HCT116 (cell line): Measurements from ENCODE around the gene CPS1. TPM values are rescaled to one million over a fixed set of nuclear protein-coding genes. Genes with fewer than 3 reads are reported as not detected.

ENCODE experiments used
- ATAC-seq: fragments of 200-7000 bp; cut with Tn5 transposase; 2 replicates; pipeline ENCODE4 v1.9.1; 2020; ENCODE audit warnings: mild to moderate bottlenecking, moderate library complexity
- BruUV-seq: library from RNA; stranded (reverse); fragments of 400-500 nt; replicated peaks from 2 replicates; lab custom pipeline; 2021; lab: Mats Ljungman, UMichigan
- CTCF ChIA-PET: fragments of 300-600 bp; sonication (Branson Sonifier 250); formaldehyde crosslinking; loops from one replicate; lab custom pipeline; 2021; ENCODE audit warnings: antibody characterized with exemption; lab: Charles Lee
- POLR2A ChIA-PET: fragments of 300-600, 350-600 bp; sonication (Branson Sonifier 250); formaldehyde crosslinking; loops from one replicate; lab custom pipeline; 2021; ENCODE audit warnings: antibody characterized with exemption; lab: Charles Lee
- RAD21 ChIA-PET, 2 experiments: fragments of 300-600 bp; sonication (Branson Sonifier 250); formaldehyde crosslinking; loops; one replicate each; lab custom pipeline; 2023; ENCODE audit warnings: low total read pairs in 2 of 2; ENCODE audit not compliant: uncharacterized antibody in 2 of 2, unreplicated experiment in 2 of 2, low non-redundant PET in 1 of 2; lab: Charles Lee
- DNase-seq: peaks from one replicate; pipeline ENCODE4 v3.0.0-alpha.2; 2010; ENCODE audit warnings: low read depth, low spot score
- H2AFZ ChIP-seq: fragments of 200-600 bp; shearing (Covaris generic), sonication (generic); 2 replicates; pipeline ENCODE4 v1.6.1; 2017; ENCODE audit warnings: low read depth, mixed run types, mixed read lengths, antibody characterized with exemption, low read length; ENCODE audit not compliant: poor library complexity, severe bottlenecking
- H3K27ac ChIP-seq: 2 replicates; pipeline ENCODE4 v1.5.1; 2012; ENCODE audit warnings: low read depth, low read length
- H3K27me3 ChIP-seq: fragments of 200-600 bp; sonication (generic); 2 replicates; pipeline ENCODE4 v1.6.1; 2016; ENCODE audit warnings: mixed run types, low read length, mixed read lengths; ENCODE audit not compliant: insufficient read depth
- H3K36me3 ChIP-seq, 2 experiments: fragments of 200-500 bp in 1 of 2; fragments of 200-600 bp in 1 of 2; sonication (Bioruptor generic) in 1 of 2; sonication (generic) in 1 of 2; 2 replicates each; pipeline versions ENCODE4 v1.5.1 to v1.6.1; 2014 to 2016; ENCODE audit warnings: low read length in 2 of 2, inconsistent platforms in 1 of 2, mixed read lengths in 1 of 2, mixed run types in 1 of 2; ENCODE audit not compliant: insufficient read depth in 2 of 2, control insufficient read depth in 1 of 2
- H3K4me1 ChIP-seq, 2 experiments: fragments of 200-600 bp in 1 of 2; sonication (generic) in 1 of 2; 2 replicates each; pipeline versions ENCODE4 v1.5.1 to v1.6.1; 2012 to 2017; ENCODE audit warnings: low read length in 2 of 2, inconsistent platforms in 1 of 2, mild to moderate bottlenecking in 1 of 2, mixed read lengths in 1 of 2, mixed run types in 1 of 2, moderate library complexity in 1 of 2; ENCODE audit not compliant: insufficient read depth in 2 of 2, control insufficient read depth in 1 of 2
- H3K4me2 ChIP-seq: fragments of 200-600 bp; sonication (generic); 2 replicates; pipeline ENCODE4 v1.6.1; 2017; ENCODE audit warnings: mixed run types, low read length, mixed read lengths
- H3K4me3 ChIP-seq, 2 experiments: fragments of 200-600 bp in 1 of 2; sonication (generic) in 1 of 2; replicated peaks in 1 of 2; 2 replicates each; pipeline ENCODE4 v1.5.1; 2011 to 2016; ENCODE audit warnings: low read length in 2 of 2, control low read depth in 1 of 2, low read depth in 1 of 2, mild to moderate bottlenecking in 1 of 2, mixed read lengths in 1 of 2, mixed run types in 1 of 2
- H3K79me2 ChIP-seq: fragments of 200-600 bp; sonication (generic); 2 replicates; pipeline ENCODE4 v1.6.1; 2017; ENCODE audit warnings: mild to moderate bottlenecking, mixed run types, low read length, moderate library complexity, mixed read lengths; ENCODE audit not compliant: insufficient read depth
- H3K9ac ChIP-seq: fragments of 200-600 bp; sonication (generic); 2 replicates; pipeline ENCODE4 v1.6.1; 2016; ENCODE audit warnings: low read length, mixed read lengths
- H3K9me2 ChIP-seq: fragments of 200-600 bp; sonication (generic), shearing (Covaris generic); 2 replicates; pipeline ENCODE4 v1.6.1; 2017; ENCODE audit warnings: mixed run types, mild to moderate bottlenecking, moderate library complexity; ENCODE audit not compliant: insufficient read depth
- H3K9me3 ChIP-seq, 2 experiments: fragments of 200-500 bp in 1 of 2; fragments of 200-600 bp in 1 of 2; sonication (Bioruptor generic) in 1 of 2; sonication (generic) in 1 of 2; 2 replicates each; pipeline ENCODE4 v1.6.1; 2014 to 2017; ENCODE audit warnings: low read length in 2 of 2, mixed read lengths in 2 of 2, inconsistent platforms in 1 of 2, low read depth in 1 of 2, mild to moderate bottlenecking in 1 of 2, mixed run types in 1 of 2, moderate library complexity in 1 of 2; ENCODE audit not compliant: control insufficient read depth in 1 of 2, insufficient read depth in 1 of 2
- H4K20me1 ChIP-seq: fragments of 200-600 bp; sonication (generic), shearing (Covaris generic); 2 replicates; pipeline ENCODE4 v1.6.1; 2017; ENCODE audit warnings: mixed run types, mild to moderate bottlenecking, moderate library complexity; ENCODE audit not compliant: insufficient read depth
- CEBPB ChIP-seq: IDR thresholded peaks from 2 replicates; pipeline ENCODE4 v1.6.1; 2012; ENCODE audit warnings: low read depth
- CTCF ChIP-seq, 3 experiments: fragments of 200-600 bp in 1 of 3; sonication (generic) in 1 of 3; IDR thresholded peaks in 2 of 3; conservative IDR thresholded peaks in 1 of 3; 2 replicates each; pipeline ENCODE4 v1.5.1; 2012 to 2017; ENCODE audit warnings: low read depth in 2 of 3, low read length in 2 of 3, antibody characterized with exemption in 1 of 3, borderline replicate concordance in 1 of 3, control low read depth in 1 of 3, mild to moderate bottlenecking in 1 of 3, mixed read lengths in 1 of 3, mixed run types in 1 of 3, moderate library complexity in 1 of 3; ENCODE audit not compliant: insufficient read depth in 1 of 3
- EGR1 ChIP-seq: IDR thresholded peaks from 2 replicates; pipeline ENCODE4 v1.6.1; 2012; ENCODE audit warnings: low read depth
- POLR2A ChIP-seq: IDR thresholded peaks from 2 replicates; pipeline ENCODE4 v1.7.0; 2011; ENCODE audit warnings: borderline replicate concordance; ENCODE audit not compliant: insufficient read depth, insufficient read length; ENCODE audit errors: extremely low read depth
- RAD21 ChIP-seq: IDR thresholded peaks from 2 replicates; pipeline ENCODE4 v1.6.1; 2012; ENCODE audit warnings: low read depth, mild to moderate bottlenecking
- REST ChIP-seq: IDR thresholded peaks from 2 replicates; pipeline ENCODE4 v1.6.1; 2012; ENCODE audit warnings: low read depth
- intact Hi-C: fragments of 100-400 bp; cut with micrococcal nuclease; formaldehyde crosslinking; loops from 2 replicates; pipeline ENCODE4 v1.10.0; 2022
- total RNA-seq: library from RNA; stranded (reverse); gene quantifications from one replicate; pipeline ENCODE4 v1.2.1, GENCODE V29; 2021; ENCODE audit not compliant: unreplicated experiment

The CPS1 gene
- total RNA-seq, 1 experiment from 2014 or later = 37.5 TPM

GRCh38 chr2:210577263-210578071 is 21.1 kb downstream of the CPS1 start:
- DNase-seq (peak; percentile 33), ATAC-seq (peak; percentile 71; the same call in 1 of the 2 replicates)
- Histone ChIP-seq H3K9me3 (no peaks in the 10 kb centered on the region), H3K4me3 (no peak overlapping the region), H3K27me3 (no peaks in the 10 kb centered on the region), H4K20me1 (no peaks in the 10 kb centered on the region), H3K4me1 (no peaks in the 10 kb centered on the region), H3K9me2 (no peaks in the 10 kb centered on the region), H3K4me2 (no peak overlapping the region), H3K27ac (no peak overlapping the region), H3K79me2 (no peaks in the 10 kb centered on the region), H3K36me3 (no peaks in the 10 kb centered on the region), H2AFZ (no peak overlapping the region), H3K9ac (no peak overlapping the region)
- RAD21 ChIA-PET = no interaction called here
- CTCF ChIA-PET = no interaction called here
- TF ChIP-seq CEBPB (peak; percentile 60; the same call in 1 of the 2 replicates), CTCF (IDR thresholded peaks at IDR 0.05 in 2 of 3, conservative IDR thresholded peaks at IDR 0.05 in 1 of 3; ENCODE audit: borderline replicate concordance in 1 of 3, insufficient read depth in 1 of 3, low read depth in 2 of 3, low read length in 2 of 3) (peak; percentile 52 to 85 (median 75); a peak in 5 of 6 replicates), RAD21 (peak; percentile 69), EGR1 (0 out of 2 replicates have a peak, but pooled peaks have one; percentile 17), REST (no peak), POLR2A (no peak)
- POLR2A ChIA-PET = no interaction called here
- intact Hi-C loops = loop anchor here (1.0 to 5.0 kb wide), 2 partner anchors 330 to 458 kb away; no protein-coding TSS in a partner anchor
- BruUV-seq = no TSS peak
